DMS53 (cell line): ENCODE results near the gene ADORA2A.

Experiments used
- DNase-seq: peaks from one replicate; lab custom pipeline; 2025; lab: John Stamatoyannopoulos, UW

ADORA2A gene

GRCh38 chr22:24427500-24428164, at the start of gene ADORA2A:
ADORA2A (plus strand) TSS chr22:24427599; CDS start chr22:24433405, 5,806 bp downstream.
- DNase-seq: no peak

GRCh38 chr22:24379536-24379935, 47.9 kb upstream of the ADORA2A start:
- DNase-seq: no peak

DNA sequence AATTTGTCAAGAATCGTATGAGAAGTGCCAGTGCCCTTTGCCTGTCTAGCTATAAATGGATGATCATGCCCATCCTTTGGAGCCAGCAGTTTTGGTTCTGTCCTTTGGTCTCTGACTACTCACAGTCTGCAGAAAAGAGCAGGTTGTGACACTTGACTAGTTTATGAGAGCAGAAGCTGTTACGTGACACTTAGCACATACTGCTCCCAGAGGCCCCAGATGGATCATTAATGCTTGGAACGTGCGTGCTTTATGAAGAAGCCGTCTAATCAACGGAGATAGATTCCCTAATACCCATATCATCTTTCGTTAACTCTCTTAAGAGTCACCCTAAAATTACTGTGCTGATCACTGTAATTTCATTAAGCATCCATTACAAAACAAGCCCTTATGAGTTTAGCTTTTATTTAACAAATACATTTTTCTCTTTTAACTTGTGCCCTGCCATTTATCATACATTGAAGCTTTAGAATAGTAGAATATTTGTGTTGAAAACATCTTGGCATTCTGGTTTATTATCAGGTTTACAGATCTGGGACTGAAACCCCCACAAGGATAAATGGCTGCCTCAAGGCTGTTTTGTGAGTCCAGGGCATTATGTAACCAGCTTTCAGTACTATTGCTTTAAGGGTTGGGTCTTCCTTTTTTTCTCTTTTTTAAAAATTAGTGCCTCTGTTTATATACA, 47.0 kb upstream of the ADORA2A start:
- no peak for DNase-seq

DNA sequence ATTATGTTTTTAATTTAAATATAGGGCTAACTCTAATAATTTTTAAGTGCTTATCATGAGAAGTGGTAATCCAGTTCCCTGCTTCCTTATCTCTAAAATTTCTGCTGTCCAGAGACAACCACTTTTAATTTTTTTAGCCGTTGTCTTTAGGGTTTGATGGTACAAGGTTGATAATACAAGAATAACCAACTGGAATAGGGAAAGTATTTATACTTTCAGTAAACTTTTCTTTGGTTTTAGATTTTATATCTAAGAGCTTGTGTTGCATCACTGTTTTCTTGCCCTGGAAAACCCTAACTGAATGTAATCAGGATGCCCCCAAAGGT, 46.5 kb upstream of the ADORA2A start:
- DNase-seq: no peak

- DNase-seq: no peak
These were observed 44.3 kb upstream of the ADORA2A start for GRCh38 chr22:24383061-24383460.

- DNase-seq: no peak
These were observed 43.3 kb upstream of the ADORA2A start for GRCh38 chr22:24384131-24384530.

DNA sequence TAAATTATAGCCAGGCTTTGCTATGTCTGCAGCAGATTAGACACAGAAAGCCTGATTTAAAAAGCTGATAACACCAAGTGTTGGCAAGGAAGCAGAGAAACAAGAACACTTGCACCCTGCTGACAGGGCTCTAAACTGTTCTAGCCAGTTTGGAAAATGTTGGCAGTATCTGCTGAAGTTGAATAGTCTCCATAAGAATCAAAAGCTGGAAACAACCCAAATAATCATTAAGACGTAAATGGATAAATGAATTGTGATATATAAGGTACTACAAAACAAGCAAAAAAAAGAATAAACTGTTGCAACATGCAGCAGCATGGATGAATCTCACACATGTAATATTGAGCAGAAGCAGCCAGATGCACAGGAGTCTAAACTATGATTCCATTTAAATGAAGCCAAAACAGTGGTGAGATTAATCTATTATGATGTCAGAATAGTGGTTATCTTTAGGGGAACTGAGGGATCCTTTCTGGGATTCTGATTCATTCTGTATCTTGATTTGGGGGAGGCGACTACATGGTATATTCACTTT, 40.4 kb upstream of the ADORA2A start:
- DNase-seq: no peak

DNA sequence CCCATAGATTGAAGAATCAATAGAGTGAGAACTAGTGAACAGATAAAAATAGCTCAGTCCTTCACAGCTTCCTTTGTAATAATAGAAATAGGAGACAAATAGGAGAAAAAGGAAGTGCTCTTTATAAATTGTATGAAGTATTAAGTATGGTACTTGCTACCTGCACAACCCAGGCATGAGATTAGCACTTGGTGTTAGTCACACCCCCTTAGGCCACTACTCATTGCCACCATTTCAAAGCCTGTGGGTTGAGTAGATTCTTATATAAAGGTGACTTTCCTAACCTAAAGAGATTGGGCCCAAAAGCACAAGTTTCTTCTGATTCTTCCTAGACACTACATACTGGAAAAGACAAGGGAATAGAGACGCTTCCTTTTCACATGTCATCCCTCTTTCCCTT, 37.7 kb upstream of the ADORA2A start:
- no peak for DNase-seq

DNA sequence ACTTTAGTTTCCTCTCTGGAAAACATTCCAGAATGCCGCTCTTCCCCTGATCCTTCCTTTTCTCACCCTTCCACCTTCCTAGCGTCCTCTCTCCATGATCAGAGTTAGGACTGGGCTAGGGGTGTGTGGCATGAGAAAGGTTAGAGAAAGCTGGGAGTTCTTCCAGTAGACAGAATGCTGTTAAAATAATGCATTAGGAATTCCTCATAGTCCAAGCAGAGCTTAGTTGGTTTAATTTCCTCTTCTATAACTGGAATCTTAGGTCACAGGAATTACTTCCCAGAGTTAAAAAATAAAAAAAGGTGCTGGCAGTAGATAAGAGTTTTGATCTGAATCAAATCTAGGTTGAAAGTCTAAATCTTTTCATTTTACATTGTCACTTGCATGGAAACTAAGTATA, 37.2 kb upstream of the ADORA2A start:
- DNase-seq: no peak

DNA sequence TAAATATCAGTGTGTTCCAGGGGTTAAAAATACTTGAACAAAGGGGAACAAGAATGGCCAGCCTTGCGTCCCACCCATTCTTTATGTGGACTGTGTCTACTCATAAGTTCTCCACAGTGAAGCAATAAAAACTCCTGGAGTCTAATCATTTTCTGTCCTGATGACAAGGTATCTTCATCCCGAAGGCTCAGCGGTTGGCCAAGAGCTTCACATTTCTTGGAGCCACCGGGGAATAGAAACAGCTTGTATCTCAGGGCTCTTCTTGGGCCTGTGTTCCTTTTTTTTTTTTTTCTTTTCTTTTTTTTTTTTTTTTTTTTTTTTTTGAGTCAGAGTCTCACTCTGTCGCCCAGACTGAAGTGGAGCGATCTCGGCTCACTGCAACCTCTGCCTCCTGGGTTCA, 36.8 kb upstream of the ADORA2A start:
- no peak for DNase-seq

- no peak for DNase-seq
These were observed 35.6 kb upstream of the ADORA2A start for GRCh38 chr22:24391836-24392217.

DNA sequence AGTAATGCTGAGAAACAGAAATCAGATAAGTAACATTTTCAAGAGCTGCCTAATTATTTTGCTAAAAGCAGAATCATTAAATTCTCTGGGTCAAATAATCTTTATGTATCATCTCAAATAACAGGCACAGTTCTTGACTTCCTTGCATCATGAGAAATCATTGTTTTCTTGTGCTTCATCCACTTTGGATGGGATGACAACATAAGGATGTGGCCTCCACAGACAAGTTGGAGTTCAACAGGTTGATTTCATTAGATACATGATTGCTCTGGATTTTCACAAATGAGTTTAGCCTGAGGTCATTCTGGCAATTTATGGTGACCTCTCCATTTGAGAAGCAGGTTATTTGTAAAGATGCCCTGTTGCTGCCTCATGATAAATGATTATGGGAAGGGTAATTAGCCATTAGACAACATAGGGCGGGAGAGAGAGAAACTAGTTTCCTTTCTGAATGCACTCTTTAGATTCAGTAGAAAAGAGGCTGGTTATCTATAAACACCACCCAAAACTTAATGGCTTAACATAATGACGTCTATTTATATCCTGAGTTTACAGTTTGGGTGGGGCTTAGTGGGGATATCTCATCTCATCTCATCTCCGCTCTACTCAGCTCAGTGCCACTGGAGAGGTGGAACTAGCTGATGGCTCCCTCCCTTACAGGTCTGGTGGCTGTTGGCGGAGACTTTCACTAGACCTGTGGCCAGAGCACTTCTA, 35.0 kb upstream of the ADORA2A start:
- no peak for DNase-seq

DNA sequence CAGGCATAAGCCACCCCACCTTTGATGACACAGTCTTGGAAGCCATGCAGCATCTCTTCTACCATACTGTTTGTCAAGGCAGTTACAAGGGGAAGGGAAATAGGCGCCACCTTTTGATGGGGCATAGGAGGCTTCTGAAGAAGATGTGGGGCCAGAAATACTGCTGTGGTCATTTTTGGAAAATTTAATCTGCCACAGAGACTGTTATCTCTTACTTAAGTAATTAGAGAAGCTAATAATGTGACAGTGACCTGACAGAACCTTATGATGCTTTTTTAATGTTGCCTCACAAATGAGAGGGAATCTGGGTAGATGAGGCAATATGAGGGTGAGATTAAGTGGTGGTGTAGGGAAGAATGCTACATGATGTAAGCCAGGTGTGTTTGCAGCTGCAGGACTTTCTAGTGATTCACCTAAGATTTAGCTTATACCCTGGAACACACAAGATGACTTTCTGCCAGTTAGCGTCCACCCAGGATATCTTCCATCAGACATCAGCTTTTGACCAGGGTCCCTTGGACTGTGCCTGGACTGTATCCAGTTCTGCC, 34.3 kb upstream of the ADORA2A start:
- DNase-seq: no peak

- no peak for DNase-seq
These were observed 33.6 kb upstream of the ADORA2A start for GRCh38 chr22:24393848-24394247.

DNA sequence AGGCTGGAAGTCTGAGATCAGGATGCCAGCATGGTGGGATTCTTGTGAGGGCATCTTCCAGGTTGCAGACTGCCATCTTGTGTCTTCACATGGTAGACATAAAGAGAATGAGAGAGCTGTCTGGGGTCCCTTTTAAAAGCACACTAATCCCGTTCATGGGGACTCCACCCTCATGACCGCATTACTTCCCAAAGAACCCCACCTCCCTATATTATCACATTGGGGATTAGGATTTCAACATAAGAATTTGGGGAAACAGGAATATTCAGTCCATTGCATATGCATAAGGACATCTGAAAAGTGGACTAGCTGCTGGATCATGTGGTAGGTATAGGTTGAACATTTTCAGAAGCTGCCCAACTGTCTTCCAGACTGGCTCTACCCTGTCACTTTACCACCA, 33.1 kb upstream of the ADORA2A start:
- DNase-seq: no peak

DNA sequence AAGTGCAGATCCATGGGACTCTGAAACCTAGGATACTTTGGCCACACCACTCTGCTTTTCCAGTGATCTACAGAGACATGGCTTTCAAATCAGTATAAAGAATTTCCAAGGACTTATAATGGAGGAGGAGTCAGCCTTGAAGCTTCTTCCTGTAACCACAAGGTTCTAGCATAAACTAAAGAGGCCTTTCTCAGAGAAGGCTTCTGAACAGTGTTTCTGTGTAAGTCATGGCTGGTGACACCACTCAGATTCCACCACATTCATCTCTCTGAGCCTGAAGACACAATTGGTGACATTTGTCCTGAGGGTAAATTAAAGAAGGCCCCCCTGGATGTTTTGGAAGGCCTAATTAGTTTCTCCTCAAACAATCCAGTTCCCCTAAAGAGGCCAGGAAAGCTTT, 29.0 kb upstream of the ADORA2A start:
- DNase-seq: no peak

DNA sequence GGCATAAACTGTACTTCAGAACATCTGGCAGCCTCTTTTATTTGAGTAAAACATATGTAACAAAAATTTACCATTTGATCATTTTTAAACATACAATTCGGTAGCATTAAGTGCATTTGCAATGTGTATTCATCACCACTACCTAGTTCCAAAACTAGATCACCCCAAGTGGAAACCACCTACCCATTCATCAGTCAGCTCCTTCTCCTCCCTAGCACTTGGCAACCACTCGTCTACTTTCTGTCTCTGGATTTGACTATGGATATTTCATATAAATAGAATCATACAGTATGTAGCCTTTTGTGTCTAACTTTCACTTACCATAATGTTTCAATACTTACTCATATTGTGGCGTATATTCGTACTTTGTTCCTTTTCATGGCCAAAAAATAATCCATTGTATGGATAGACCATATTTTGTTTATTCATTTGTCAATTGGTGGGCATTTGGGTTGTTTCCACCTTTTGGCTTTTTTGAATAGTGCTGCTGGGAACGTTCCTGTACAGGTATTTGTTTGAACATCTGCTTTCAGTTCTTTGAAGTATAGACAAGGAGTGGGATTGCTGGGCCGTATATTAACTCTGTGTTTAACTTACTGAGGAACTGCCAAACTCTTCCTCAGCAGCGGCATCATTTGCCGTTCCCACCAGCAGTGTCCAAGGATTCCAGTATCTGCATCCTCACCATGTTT, 27.2 kb upstream of the ADORA2A start:
- DNase-seq: no peak

GRCh38 chr22:24400726-24401596, 26.4 kb upstream of the ADORA2A start:
- no peak for DNase-seq

- no peak for DNase-seq
These were observed 25.4 kb upstream of the ADORA2A start for GRCh38 chr22:24401931-24402367.

DNA sequence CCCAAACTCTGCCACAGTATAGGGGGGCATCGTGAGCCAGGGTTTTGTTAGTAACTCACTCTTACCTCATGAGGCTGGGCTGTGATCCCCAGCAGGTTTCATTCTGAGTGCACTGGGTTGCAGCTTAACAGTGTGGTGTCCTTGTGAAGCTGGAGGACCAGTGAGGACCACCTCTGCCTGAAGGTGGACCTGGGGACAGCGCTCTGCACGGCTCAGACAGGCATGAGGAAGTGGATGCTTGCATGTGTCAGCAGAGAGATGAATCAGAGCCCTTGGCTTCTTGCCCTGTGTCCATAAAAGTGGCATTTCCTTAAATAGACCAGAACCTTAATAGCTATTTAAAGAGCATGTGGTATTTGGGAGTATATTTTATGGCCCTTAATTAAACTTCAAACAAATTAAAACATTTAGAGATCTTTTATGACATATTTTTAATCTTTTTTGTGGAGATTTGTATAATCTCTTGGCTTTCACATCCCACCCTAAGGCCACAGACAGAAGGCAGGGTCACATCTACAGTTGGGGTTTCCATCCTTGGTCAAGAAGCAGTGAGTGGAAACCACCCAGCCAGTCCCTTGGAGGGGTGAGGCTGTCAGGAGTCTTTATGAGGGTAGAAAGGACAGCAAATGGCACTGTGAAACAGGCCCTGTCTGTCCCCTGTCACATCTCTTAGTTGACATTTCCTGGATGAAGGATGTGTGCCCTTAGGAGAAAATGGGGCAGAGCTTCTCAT, 24.8 kb upstream of the ADORA2A start:
- DNase-seq: peak; percentile 57

DNA sequence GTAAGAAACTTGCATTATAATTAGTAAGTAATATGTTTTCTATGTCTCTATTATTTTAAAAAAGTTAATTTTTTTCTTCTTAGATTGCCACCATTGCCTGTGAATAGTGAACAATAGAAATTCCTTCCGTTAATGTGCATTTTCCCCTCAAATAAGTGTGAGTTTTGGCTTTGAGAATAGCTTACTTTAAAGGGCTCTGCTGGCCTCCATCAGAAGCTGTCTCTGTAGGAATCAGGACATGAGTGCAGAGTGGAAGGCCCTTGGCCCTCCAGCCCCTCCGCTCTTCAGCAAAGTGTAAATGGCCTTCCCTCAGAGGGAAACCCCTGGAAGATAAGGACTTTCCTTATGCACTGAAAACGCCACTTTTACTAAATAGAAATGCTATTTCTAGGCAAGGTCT, 24.1 kb upstream of the ADORA2A start:
- DNase-seq: no peak
